SK-N-MC (cell line): ENCODE data around the gene ADSS2.
"Not testable (repeated sequence)": the region's sequence is repeated elsewhere in the genome, so short reads cannot be mapped to it uniquely, and the experiment has no call there.

Experiments used
- DNase-seq: peaks from one replicate; pipeline ENCODE4 v3.0.0-alpha.2; 2011; ENCODE audit warnings: low read depth, low spot score
- H3K27ac ChIP-seq: fragments of 200-600 bp; sonication (generic); 2 replicates; pipeline ENCODE4 v1.5.1; 2016; ENCODE audit warnings: mixed run types
- H3K36me3 ChIP-seq: fragments of 200-600 bp; sonication (generic); 2 replicates; pipeline ENCODE4 v1.6.1; 2017; ENCODE audit warnings: antibody characterized with exemption, low read length, mixed read lengths; ENCODE audit not compliant: insufficient read depth
- H3K4me3 ChIP-seq: fragments of 200-600 bp; sonication (generic); 2 replicates; pipeline ENCODE4 v1.5.1; 2016
- H3K9ac ChIP-seq: fragments of 200-600 bp; sonication (generic); 2 replicates; pipeline ENCODE4 v1.8.0; 2017; ENCODE audit warnings: mixed run types, mixed read lengths; ENCODE audit not compliant: insufficient read length
- H3K9me3 ChIP-seq: fragments of 200-600 bp; sonication (generic); 2 replicates; pipeline ENCODE4 v1.6.1; 2017; ENCODE audit warnings: low read depth, mild to moderate bottlenecking, antibody characterized with exemption, low read length, moderate library complexity, mixed read lengths
- EZH2 ChIP-seq: fragments of 200-600 bp; sonication (generic); IDR thresholded peaks from one replicate; pipeline ENCODE4 v1.6.1; 2017; ENCODE audit warnings: antibody characterized with exemption
- FOXP2 ChIP-seq: optimal IDR thresholded peaks from 2 replicates; pipeline ENCODE3; 2011; ENCODE audit warnings: mild to moderate bottlenecking, moderate library complexity; ENCODE audit not compliant: insufficient read depth; ENCODE audit errors: extremely low read length, control extremely low read depth
- POLR2AphosphoS5 ChIP-seq: IDR thresholded peaks from 2 replicates; pipeline ENCODE4 v1.6.1; 2012; ENCODE audit warnings: mild to moderate bottlenecking, low read depth, low read length, borderline replicate concordance

Gene ADSS2

DNA sequence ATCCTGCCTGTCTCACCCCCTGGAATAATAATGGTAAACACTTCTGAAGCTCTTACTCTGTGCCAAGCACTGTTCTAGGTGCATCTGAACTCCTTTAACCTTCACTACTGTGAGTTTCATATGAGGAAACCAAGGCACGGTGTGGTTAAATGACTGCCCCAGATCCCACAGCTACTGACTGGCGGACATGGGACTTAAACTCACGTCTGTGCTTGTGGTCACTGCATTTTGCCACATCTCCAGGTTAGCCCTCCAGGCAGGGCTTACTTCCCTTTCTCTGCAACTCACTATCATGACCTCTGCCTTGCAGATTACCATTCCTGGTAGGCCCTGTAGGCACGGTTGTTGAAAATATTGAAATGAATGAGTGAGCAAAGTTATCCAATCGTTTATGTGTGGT lies 83.4 kb downstream of the ADSS2 start:
- H3K9me3 ChIP-seq, result no peaks in the 10 kb centered on the region
- no peak for TF ChIP-seq POLR2AphosphoS5
- no peak for TF ChIP-seq EZH2
- no peak for TF ChIP-seq FOXP2
- H3K36me3 ChIP-seq, result no peaks in the 10 kb centered on the region
- H3K9ac ChIP-seq, result no peak overlapping the region
- DNase-seq, result no peak
- no peak overlapping the region for H3K4me3 ChIP-seq
- no peak overlapping the region for H3K27ac ChIP-seq

DNA sequence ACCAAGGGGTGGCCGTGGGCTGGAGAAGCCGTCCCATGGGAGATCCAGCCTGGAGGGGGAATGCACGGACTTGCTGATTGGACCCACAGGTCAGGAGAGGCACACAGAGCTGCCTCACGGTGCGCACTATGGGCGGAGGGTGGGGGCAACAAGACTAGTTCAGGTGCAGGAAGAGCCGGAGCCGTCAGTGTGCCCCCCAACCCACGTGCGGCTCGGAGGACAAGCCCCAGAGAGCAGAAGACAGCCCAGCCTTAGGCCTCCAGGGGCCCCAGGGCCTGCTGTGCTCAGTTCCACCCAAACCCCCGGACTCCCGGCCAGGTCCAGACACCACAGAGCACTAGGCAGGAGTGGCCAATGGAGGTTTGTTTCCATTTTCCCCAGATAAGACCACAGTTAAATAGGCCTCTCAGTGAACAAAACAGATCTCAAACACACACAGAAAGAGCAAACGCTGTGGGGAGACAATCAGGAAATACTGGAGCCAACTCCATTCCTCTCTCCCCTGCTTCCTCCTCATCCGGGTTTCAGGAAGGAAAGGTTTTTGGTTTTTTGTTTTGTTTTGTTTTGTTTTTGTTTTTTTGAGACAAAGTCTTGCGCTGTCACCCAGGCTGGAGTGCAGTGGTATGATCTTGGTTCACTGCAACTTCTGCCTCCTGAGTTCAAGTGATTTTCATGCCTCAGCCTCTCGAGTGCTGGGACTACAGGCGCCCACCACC lies 84.2 kb downstream of the ADSS2 start:
- H3K4me3 ChIP-seq, result no peak overlapping the region
- DNase-seq, result no peak
- no peaks in the 10 kb centered on the region for H3K9me3 ChIP-seq
- no peak for TF ChIP-seq FOXP2
- no peak for TF ChIP-seq EZH2
- TF ChIP-seq POLR2AphosphoS5, result no peak
- no peak overlapping the region for H3K9ac ChIP-seq
- no peak overlapping the region for H3K27ac ChIP-seq
- H3K36me3 ChIP-seq, result no peaks in the 10 kb centered on the region

DNA sequence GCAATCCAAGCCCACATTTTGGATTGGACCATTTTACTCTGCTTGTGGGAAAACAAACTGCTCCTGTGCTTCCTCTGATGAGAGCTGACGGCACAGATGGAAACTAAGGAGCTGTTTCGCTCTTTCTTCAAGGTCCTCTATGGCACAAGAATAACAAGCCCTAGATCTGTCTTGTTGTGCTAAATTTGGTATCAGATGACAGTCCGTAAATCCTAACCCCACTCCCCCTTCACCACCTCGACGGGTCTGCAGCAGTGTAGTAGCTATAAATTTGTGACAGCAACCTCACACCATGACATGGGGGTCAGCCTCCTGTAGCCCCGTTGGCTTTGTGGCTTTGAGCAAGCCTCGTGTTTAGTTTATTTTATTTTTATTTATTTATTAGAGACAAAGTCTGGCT lies 85.9 kb downstream of the ADSS2 start:
- Histone ChIP-seq H3K4me3 (no peak overlapping the region), H3K27ac (no peak overlapping the region), H3K9me3 (no peaks in the 10 kb centered on the region), H3K36me3 (no peaks in the 10 kb centered on the region), H3K9ac (no peak overlapping the region)
- DNase-seq, result no peak
- TF ChIP-seq EZH2, result no peak
- no peak for TF ChIP-seq POLR2AphosphoS5
- no peak for TF ChIP-seq FOXP2

DNA sequence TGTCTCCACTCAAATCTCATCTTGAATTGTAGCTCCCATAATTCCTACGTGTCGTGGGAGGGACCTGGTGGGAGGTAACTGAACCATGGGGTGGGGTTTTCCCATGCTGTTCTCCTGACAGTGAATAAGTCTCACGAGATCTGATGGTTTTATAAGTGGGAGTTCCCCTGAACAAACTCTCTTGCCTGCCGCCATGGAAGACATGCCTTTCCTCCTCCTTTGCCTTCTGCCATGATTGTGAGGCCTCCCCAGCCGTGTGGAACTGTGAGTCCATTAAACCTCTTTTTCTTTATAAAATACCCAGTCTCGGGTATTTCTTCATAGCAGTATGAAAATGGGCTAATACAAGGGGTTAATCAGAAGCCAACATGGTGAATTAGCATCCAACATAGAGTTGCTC lies 86.4 kb downstream of the ADSS2 start:
- not testable (repeated sequence) for H3K36me3 ChIP-seq, H3K9me3 ChIP-seq, DNase-seq, H3K4me3 ChIP-seq, H3K27ac ChIP-seq, H3K9ac ChIP-seq

DNA sequence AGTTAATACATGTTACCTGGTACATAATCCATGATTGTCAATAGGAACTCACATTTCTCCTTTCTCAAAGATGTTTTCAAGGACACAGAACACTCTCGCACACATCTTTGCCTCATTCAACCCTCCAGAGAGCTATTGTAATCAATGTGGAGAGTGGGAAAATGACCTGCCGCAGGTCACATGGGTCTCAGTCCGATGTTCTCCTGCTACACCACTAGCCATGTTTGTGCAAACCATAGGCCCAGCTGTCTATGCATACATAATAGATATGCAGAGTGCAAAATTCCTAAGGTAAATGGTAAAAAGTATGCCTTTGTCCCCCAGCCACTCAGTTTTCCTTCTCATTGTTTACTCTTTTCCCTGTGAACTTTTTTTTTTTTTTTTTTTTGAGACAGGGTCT lies 89.2 kb downstream of the ADSS2 start:
- Histone ChIP-seq H3K4me3 (no peak overlapping the region), H3K9ac (no peak overlapping the region), H3K36me3 (no peaks in the 10 kb centered on the region), H3K27ac (no peak overlapping the region), H3K9me3 (no peaks in the 10 kb centered on the region)
- DNase-seq, result no peak
- TF ChIP-seq POLR2AphosphoS5 (no peak), FOXP2 (no peak), EZH2 (no peak)

DNA sequence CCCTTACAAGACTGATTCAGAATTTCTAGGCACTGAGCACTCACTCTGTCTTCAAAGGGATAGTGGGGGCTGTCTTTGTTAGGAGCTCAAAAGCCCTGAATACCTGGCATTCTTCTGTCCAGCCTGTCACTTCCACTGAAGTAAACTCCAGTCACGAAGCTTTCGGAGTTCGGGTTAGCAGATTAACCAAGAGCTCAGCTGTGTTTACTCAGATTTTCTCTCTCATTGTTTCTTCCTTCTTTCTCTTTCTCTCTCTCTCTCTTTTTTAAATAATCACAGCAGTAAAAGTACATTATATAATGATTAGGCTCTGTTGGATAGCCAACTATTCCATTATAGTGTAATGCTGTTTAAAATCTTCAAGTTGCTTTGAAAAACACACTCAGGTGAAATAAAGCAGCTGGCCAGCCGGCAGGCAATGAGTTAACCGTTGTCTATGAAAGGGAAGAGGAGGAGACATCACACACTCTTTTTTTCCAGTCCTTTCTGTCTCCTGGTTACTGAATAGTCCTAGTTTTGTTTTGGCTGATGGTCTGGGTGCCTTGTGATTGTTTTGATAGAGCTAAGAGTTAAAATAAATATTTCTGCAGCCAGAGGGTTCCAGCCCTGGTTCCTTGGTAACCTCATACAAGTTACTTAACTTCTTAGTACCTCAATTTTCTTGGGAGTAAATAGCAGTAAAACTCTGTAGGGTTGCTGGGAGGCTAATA lies 89.8 kb downstream of the ADSS2 start:
- Histone ChIP-seq H3K9me3 (no peaks in the 10 kb centered on the region), H3K9ac (no peak overlapping the region), H3K36me3 (no peaks in the 10 kb centered on the region), H3K27ac (no peak overlapping the region), H3K4me3 (no peak overlapping the region)
- TF ChIP-seq FOXP2 (no peak), EZH2 (no peak), POLR2AphosphoS5 (no peak)
- DNase-seq, result no peak
